GM21786 (cell line): ENCODE results near the gene ASIC2.

Experiments
- ATAC-seq: cut with Tn5 transposase; IDR thresholded peaks from one replicate; pipeline ENCODE4 v1.9.1; 2021; ENCODE audit not compliant: unreplicated experiment

ASIC2 gene

GRCh38 chr17:33205552-33205951, 87.5 kb downstream of the ASIC2 start:
- ATAC-seq, result no peak

GRCh38 chr17:33204701-33205100, 88.4 kb downstream of the ASIC2 start:
- no peak for ATAC-seq

- ATAC-seq, result no peak
Measured at GRCh38 chr17:33204156-33204555, 88.9 kb downstream of the ASIC2 start.

DNA sequence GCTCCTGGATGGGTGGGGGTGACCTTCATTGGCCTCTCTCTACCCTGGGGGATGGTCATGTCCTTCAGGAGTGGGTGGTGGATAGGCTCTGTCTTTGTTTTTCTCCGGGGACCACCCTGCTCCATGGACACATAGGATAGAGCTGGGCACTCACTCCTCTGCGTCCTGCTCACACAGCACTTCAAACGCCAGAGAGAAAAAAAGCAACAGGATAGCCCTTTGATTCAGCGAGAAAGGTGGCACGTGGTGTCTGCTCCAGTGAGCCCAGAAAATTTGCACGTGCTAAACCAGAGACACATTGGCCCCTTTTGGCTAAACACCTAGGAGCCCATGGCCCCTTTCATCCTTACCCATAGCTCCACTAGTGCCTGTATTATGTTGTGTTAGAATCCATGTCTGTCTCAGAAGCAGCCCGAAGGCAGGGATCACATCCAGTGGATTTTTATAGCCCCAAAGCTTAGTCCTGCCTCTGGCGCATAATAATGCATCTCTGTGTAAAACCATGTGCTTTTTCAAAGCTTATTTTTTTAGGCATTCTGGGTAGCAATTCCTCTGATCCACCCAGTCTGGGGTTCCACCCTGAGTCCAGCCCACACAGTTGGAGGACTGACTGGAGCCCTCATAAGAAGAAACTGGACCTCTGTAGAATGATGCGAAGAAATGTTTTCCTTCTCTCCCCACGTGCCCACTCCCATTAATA, 90.1 kb downstream of the ASIC2 start:
- ATAC-seq, result no peak

- no peak for ATAC-seq
Measured at GRCh38 chr17:33202021-33202420, 91.1 kb downstream of the ASIC2 start.

DNA sequence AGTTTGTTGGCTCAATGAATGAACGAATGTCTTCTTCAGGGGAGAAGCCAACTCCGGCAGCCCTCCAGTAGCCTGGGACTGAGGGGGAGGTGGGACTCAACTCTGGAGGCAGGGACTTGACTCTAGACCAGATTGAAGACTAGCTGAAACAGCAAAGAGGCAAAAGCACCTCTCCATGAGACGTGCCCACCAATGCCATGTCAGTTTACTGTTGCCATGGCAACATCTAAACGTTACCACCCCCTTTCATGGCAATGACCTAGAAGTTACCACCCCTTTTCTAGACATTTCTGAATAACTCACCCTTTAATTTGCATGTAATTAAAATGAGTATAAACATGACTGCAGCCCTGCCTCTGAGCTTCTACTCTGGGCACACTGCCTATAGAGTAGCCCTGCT, 91.8 kb downstream of the ASIC2 start:
- no peak for ATAC-seq

DNA sequence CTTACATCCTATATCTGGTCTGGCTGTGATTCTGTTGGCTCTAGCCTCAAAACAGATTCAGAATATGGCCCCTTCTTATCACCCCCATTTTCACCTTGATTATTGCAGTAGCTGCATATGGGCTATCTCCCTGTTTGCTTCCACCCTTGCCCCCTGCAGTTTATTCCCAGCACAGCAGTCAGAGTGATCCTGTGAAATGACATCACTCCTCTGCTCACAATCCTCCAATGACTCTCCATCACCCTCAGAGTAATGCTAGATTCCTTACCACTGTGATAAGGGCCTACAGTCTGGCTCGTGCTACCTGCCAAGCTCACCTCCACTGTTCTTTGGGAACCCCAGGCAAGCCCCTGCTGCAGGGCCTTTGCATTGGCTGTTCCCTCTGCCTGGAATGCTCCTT, 92.5 kb downstream of the ASIC2 start:
- ATAC-seq, result no peak

- ATAC-seq, result no peak
Measured at GRCh38 chr17:33199571-33200510, 93.3 kb downstream of the ASIC2 start.

- ATAC-seq, result no peak
Measured at GRCh38 chr17:33198954-33199353, 94.1 kb downstream of the ASIC2 start.

- no peak for ATAC-seq
Measured at GRCh38 chr17:33197342-33197741, 95.8 kb downstream of the ASIC2 start.

DNA sequence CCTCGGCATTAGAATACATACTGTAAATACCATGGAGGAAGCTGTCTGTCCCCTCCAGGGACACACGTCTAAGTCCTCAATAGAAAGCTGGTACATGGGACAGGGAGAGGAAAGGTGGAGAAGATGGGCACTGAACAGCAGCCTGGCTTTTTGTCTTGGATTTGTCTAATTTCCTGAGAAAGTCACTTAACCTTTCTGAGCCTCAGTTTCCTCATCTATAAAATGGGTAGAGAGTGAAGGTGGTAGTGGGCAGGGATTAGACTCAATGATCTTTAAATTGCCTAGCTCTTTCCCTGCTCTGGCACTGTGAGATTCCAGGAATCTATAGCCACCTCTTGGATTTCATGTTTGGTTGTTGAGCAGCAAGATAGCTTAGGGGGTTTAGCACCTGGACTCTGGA, 96.2 kb downstream of the ASIC2 start:
- ATAC-seq, result no peak

GRCh38 chr17:33192951-33193911, 99.9 kb downstream of the ASIC2 start:
- no peak for ATAC-seq

GRCh38 chr17:33183487-33184026, 109.5 kb downstream of the ASIC2 start:
- ATAC-seq, result no peak

- ATAC-seq, result no peak
Measured at GRCh38 chr17:33179151-33179550, 113.9 kb downstream of the ASIC2 start.

DNA sequence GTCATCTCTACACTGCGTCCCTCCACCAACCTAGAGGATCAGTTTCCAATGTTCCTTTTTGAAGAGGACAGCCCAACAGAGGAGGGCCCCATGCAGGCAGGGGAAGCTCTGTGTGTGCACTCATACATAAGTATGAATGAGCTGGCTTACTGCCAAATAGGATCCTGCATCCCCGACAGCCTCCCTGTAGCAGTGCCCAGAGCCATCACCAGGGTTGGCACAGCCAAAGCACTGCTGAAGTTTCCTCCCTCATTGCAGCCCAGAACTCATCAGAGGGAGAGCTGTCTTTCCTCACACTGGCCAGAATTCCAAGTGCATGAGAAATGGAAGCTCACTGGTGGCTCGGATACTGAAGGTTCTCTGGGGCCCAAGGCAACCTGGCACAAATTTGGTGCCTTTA, 114.4 kb downstream of the ASIC2 start:
- no peak for ATAC-seq

DNA sequence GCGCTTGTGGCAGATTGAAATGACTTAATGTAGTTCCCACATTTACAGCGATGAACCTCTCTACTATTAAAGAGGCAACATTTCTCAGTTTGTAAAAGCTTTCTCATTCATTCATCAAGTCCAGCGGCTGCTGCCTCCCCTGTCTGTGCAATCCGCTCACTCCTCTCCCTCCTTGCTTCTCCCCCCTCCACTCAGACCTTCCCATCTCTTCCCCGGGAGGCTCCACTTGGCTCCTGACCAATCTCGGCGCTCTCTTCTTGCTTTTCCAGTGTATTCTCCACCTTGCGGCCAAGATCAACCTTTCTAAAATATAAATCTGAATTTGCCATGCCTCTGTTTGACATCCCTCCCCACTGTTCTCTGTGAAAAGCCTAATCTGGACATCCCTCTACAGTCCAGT, 117.5 kb downstream of the ASIC2 start:
- no peak for ATAC-seq

DNA sequence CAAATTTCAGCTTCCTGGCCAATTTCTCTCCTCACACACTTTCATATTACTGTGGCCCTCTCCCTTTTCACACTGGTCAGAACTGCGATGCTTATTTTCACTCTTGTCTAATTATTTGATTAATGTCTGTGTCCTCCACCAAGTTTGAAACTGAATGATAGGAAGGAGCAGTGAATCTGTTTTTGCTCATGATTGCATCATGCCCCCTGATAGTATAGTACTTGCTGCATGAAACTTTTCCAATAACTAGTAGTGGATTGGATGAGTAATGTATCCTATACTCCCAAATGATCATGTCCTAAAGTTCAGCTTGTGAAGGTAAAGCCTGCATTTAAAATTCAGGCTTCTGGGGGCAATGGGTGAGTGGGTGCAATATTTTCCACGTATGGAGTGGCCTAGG, 121.2 kb downstream of the ASIC2 start:
- no peak for ATAC-seq

GRCh38 chr17:33169580-33170285, 123.4 kb downstream of the ASIC2 start:
- ATAC-seq, result no peak

- no peak for ATAC-seq
Measured at GRCh38 chr17:33167736-33168135, 125.4 kb downstream of the ASIC2 start.

DNA sequence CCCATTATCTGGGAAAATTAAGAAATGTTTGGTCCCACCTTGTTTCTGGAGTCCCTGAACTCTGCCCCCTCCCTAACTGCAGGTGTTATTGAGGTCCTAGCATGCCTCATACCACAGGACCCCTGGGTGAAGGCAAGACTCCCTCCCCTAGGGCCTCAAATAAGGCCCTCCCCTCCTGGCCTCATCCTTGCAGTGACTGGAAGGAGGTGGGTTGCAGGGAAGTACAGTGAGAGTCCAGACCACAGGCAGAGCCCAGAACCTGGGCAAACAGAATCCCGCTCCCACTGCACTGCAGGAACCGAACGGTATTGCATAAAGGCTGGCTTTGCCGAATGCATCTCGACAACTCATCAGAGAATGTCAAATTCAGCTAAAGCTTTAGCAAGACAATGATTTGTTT, 126.6 kb downstream of the ASIC2 start:
- no peak for ATAC-seq
